GM19324 (cell line): ENCODE measurements around the gene HSD17B2.

Experiments used
- ATAC-seq: cut with Tn5 transposase; IDR thresholded peaks from one replicate; pipeline ENCODE4 v1.9.1; 2021; ENCODE audit warnings: mild to moderate bottlenecking, moderate library complexity; ENCODE audit not compliant: unreplicated experiment, low FRiP score

HSD17B2 gene

GRCh38 chr16:82017911-82018568, 17.0 kb upstream of the HSD17B2 start:
- no peak for ATAC-seq

DNA sequence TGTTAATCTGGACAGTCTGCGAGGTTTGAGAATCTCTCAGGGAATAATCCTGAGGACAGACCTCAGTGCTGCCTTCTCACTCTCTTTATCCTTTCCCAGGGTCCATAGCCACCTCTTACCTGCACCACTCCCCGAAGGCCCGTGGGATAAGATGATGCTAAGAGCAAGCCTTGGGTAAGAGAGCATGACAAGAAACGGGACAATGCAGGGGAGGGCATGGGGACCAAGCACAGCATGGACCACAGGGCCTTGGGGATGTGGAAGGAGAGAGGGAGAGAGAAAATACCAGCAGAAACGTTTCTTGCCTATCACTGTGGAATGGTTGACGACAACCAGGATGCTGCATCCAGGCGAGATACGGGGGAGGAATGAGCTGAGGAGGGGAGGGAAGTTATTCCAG, 15.5 kb upstream of the HSD17B2 start:
- no peak for ATAC-seq

DNA sequence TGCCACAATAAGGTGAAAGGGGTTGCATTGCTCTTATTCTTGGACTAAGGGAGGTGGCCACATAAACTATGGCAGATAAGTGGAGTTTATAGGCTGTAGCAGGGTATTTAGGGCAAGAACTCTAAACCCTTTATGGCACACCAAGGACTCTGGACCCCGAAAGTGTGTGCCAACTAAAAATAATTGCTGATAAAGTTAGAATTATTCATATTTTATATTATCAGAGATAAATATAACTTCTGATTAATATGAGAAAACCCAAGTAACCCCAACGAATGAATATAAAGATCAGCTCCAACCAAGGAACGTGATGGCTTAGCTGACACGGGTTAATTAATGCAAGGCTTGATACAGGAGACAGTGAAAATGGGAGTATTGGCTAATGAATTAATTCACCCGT, 15.0 kb upstream of the HSD17B2 start:
- ATAC-seq: no peak

DNA sequence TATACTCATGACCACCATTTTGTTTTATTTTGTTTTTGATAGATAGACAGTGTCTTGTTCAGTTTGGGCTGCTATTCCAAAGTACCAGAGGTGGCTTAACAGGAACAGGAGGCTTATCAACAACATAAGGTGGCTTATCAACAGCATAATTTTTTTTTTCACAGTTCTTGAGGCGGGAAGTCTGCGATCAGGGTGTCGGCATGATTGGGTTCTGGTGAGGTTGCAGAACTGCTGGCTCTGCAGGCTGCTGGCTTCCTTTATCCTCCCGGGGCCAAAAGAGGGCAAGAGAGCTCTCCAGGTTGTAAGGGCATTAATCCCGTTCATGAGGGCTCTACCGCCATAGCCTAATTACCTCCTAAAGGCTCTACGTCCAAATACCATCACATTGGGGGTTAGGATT, 11.8 kb upstream of the HSD17B2 start:
- no peak for ATAC-seq

DNA sequence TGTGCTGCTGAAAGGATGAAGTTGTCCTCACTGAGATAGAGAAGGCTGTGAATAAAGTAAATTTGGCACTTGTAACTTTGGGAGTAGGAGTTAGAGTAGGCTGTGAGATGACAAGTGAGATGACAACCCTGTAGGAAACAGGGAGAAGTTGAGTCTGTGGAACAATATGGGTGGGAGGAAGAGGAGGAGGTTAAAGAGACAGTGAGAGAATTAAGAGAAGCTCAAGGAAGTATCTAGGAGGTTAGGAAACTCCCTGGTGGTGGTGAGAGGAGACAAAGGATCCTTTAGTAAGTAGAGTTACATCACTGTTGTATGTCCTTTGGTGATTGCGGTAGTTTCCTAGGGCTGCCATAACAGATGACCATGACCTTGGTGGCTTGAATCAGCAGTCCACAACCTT, 10.7 kb upstream of the HSD17B2 start:
- no peak for ATAC-seq

DNA sequence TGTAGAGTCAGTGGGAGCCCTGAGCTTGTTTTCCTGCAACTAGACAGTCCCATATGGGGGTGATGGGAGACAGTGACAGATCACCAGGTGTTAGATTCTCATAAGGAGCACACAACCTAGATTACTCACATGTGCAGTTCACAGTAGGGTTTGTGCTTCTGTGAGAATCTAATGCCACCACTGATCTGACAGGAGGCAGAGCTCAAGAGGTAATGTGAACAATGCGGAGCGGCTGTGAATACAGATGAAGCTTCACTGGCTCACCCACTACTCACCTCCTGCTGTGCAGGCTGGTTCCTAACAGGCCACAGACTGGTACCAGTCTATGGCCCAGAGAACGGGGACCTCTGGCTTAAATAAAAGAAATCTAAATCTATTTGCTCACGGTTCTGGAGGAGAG, 10.2 kb upstream of the HSD17B2 start:
- no peak for ATAC-seq

GRCh38 chr16:82027629-82028064, 7.4 kb upstream of the HSD17B2 start:
- ATAC-seq: no peak

DNA sequence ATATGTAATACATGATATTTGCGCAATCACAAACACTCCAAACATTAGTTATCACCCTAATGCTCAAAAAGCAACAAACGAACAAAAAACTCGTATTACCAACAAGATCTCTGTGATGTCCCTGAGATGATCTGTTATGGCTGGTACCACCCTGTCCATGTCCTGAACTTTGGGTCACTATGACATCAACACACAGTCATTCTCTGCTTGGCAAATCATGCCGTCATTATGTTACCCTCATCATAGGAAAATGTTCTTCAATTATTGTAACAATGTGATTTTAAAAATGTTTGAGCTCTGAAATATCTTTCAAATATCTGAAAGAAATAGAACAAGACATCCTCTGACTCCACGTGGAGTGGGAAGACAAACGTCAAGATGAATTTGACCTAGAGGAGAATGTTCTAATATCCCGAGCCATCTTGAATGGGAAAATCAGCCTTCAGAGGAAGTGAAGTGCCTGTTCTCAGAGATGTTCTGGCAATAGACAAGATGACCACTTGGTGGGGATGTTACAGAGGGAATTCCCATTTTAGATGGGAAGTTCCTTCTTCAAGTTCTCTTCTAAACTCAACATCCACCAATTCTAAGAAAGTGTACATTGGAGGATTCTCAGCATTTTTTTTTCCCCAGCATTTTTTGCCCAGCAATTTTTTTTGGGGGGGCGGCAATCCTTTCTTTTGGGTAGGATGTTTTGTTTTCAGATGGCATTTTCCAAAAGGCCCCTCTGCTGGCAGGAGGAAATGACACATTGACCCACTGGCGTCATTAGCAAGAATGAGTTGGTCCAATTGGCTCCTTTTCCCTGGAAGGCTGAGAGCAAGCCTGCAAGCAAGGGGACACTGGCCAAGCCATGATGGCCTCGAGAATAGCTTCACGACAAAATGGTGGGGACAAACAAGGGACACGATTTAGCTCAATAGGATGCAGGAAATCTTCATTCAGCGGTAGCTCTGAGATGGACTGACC, 3.7 kb upstream of the HSD17B2 start:
- no peak for ATAC-seq

DNA sequence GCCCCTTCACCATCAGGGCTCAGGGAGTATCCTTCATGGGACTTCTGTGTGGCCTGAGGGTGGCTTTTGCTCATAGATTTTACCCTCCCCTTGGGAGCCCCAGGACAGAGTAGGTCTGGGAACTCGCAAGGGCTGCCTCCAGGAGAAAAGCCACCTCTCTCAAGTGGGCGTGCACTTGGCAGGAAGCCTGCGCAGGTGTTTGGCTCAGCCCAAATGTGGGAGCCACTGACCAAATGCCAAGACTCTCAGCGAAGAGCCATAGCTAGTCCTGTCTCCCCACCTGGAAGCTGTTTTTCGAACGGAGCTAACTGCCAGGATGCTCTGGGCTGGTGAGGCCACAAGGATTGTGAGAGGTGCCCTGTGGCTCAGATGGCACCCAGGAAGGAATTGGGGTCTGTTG, 2.0 kb upstream of the HSD17B2 start:
- ATAC-seq: no peak

GRCh38 chr16:82033683-82034300, 1.3 kb upstream of the HSD17B2 start:
- ATAC-seq: no peak

GRCh38 chr16:82037251-82037650, 2.2 kb downstream of the HSD17B2 start:
- no peak for ATAC-seq

DNA sequence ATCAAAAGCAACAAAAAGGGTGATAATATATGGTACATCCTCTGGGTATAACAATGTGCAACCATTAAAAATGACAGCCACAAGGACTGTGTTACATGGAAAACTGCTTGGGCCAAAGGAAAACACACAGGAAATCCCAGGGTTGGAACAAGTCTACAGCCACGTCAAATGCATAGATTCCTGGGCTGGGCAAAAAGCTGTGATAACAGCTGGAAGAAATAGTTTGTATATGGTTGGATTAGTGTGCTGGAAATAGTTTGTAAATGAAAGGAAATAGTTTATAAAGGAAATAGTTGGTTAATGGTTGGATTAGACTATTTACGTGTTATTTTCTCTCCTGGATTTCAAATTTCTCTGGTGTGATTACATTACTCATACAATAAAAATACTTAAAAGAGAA, 2.6 kb downstream of the HSD17B2 start:
- ATAC-seq: no peak

- ATAC-seq: no peak
These were observed 5.2 kb downstream of the HSD17B2 start for GRCh38 chr16:82040296-82040695.

DNA sequence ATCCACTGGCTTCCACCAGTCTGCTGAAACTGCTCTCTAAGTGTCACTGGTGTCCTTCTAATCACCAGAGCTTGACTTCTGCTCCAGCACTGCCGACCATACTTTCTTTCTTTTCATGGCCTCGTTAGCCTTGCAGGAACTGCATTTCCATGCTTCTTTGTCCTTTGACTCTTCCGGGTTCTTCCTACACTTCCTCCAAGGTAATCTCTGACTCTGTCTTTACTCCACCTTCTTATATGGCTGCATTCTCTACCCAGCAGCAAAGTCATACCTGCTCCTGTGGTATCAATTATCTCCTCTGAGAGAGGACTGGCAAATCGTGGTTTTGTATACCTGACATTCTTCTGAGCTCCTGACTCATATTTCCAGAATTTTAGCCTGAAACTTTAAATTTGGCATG, 6.5 kb downstream of the HSD17B2 start:
- no peak for ATAC-seq

- ATAC-seq: no peak
These were observed 7.1 kb downstream of the HSD17B2 start for GRCh38 chr16:82042144-82042543.

DNA sequence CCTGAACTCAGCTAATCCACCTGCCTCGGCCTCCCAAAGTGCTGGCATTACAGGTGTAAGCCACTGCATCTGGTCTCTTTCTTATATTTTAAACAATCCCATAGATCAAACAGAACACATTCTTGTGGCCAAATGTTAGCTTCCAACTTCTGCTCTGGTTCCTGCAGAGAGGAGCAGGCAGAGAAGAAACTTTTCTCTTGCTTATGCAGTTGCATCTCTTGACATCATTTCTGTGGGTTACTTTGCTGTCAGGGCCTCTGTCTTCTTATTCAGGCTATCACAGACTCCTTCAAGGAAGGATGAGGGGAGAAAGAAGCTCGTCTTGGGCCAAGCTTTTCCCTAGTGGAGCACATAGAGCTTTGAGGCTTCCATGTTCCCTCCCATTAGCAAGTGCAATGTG, 7.8 kb downstream of the HSD17B2 start:
- ATAC-seq: no peak

DNA sequence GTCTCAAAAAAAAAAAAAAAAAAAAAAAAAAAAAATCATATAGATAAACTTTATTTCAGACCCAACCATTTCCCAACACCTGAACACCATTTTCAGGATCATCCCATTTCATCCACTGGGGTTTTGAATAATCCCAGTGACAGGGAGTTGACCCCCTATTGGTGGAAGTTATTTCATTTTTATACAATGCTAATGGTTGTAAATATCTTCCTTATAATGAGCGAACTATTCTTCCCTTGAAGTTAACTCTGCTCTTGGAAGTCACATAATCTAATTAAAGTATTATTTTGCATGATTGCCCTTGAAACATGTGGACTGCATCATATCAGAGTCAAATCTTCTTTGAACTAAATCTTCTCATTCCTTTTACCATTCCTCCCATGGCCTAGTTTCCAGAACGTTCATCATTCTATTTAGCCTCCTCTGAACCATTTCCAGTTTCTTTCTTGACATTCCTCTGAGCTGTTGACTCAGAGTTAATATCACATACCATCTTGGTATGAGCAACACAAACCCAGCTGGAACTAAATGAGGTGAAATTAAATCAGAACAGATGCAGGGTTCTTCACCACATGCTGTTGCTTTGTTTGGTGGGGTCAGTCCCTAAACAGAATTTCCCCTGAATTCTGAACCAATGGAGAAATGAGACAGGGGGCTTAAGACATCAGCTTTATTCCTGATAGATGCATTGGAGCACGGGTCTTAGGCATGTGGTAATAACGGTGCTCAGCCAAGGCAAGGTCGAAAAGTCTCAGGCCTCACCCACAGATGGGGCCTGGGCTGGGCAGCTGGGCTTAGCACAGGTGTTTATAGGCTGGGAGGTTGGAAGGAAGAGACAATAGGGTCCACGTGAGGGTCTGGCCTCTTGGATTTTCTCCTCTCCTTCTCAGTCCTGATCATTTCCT, 8.9 kb downstream of the HSD17B2 start:
- ATAC-seq: no peak

GRCh38 chr16:82044585-82044911, 9.5 kb downstream of the HSD17B2 start:
- ATAC-seq: no peak

DNA sequence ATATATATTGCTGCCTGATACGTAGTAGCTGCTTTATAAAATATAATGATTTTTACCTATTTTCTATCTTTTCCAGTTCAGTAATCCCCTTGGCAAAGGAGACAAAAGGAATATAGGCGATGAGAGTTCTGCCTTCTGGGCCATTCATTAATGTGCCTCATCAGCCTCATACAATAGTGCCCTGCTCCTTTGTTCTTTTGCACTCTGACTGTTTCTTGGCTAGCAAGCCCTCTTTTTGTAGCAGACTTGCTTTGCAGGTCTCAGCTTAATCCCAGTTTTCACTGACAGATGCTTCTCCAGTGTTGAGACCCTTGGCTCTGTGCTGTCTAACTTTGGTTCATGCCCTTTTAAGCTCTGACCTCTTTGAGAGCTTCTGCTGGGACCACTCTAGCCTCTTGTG, 10.4 kb downstream of the HSD17B2 start:
- no peak for ATAC-seq

GRCh38 chr16:82046541-82046940, 11.5 kb downstream of the HSD17B2 start:
- no peak for ATAC-seq

DNA sequence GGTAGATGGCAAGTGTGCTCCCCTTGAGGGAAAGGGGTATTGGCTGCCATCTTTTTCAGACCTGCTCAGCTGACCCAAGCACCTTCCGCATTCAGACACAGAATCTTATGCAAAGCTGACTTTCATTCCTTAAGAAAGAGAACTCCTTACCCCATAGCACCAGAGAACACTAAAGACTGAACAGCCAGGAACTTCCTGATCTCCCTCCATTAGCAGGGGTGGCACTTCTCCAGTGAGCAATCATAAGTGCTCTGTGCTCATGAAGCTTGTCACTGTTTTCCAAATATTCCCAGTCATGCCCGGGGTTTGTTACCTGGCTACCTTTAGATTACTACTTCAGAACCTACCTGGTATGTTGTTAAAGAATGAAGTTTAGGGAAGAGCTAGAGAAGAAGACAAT, 11.9 kb downstream of the HSD17B2 start:
- ATAC-seq: no peak
